NCI-H1694 (cell line): ENCODE measurements around the gene MRPS12.

Source experiments
- DNase-seq: peaks from one replicate; lab custom pipeline; 2025; lab: John Stamatoyannopoulos, UW

Gene MRPS12

GRCh38 chr19:38911388-38912001 is 19.2 kb upstream of the MRPS12 start:
- DNase-seq = no peak

- no peak for DNase-seq
Measured at GRCh38 chr19:38912600-38913514, 17.9 kb upstream of the MRPS12 start.

- DNase-seq = no peak
Measured at GRCh38 chr19:38913958-38914357, 16.8 kb upstream of the MRPS12 start.

GRCh38 chr19:38915329-38916321 is 15.1 kb upstream of the MRPS12 start:
- no peak for DNase-seq

- no peak for DNase-seq
Measured at GRCh38 chr19:38917516-38917915, 13.2 kb upstream of the MRPS12 start.

- DNase-seq = peak; percentile 2
Measured at GRCh38 chr19:38917921-38918491, 12.7 kb upstream of the MRPS12 start.

- DNase-seq = no peak
Measured at GRCh38 chr19:38918526-38918925, 12.2 kb upstream of the MRPS12 start.

- no peak for DNase-seq
Measured at GRCh38 chr19:38919837-38920601, 10.7 kb upstream of the MRPS12 start.

GRCh38 chr19:38920602-38921419 is 9.9 kb upstream of the MRPS12 start:
- DNase-seq = no peak

- no peak for DNase-seq
Measured at GRCh38 chr19:38921420-38922274, 9.1 kb upstream of the MRPS12 start.

- no peak for DNase-seq
Measured at GRCh38 chr19:38922482-38922881, 8.3 kb upstream of the MRPS12 start.

GRCh38 chr19:38924388-38924787 is 6.4 kb upstream of the MRPS12 start:
- no peak for DNase-seq

GRCh38 chr19:38928391-38929001 is 2.2 kb upstream of the MRPS12 start:
- no peak for DNase-seq

- DNase-seq = peak; percentile 89
Measured at GRCh38 chr19:38929929-38930775, 592 bp upstream of the MRPS12 start, which contains the start of gene SARS2. Gene SARS2, minus strand, starts transcription at chr19:38930763. Its CDS starts 27 bp downstream, at chr19:38930736.

GRCh38 chr19:38931521-38931793 is 713 bp downstream of the MRPS12 start:
- no peak for DNase-seq

- DNase-seq = peak; percentile 18
Measured at GRCh38 chr19:38932425-38933179, 1.9 kb downstream of the MRPS12 start.

- no peak for DNase-seq
Measured at GRCh38 chr19:38933544-38933943, 2.8 kb downstream of the MRPS12 start.
